AG09319 (cell line): Measurements from ENCODE around the gene LINC00632.

Source experiments
- DNase-seq: peaks from one replicate; pipeline ENCODE4 v3.0.0-alpha.2; 2010; ENCODE audit warnings: low read depth; ENCODE audit errors: extremely low read depth
- CTCF ChIP-seq: IDR thresholded peaks from 2 replicates; pipeline ENCODE4 v1.5.1; 2011; ENCODE audit warnings: low read depth, mild to moderate bottlenecking, inconsistent platforms, low read length, moderate library complexity

The LINC00632 gene

GRCh38 chrX:140701480-140701879, 8.1 kb upstream of the LINC00632 start:
- peak; percentile 21 for TF ChIP-seq CTCF
- DNase-seq, result no peak

DNA sequence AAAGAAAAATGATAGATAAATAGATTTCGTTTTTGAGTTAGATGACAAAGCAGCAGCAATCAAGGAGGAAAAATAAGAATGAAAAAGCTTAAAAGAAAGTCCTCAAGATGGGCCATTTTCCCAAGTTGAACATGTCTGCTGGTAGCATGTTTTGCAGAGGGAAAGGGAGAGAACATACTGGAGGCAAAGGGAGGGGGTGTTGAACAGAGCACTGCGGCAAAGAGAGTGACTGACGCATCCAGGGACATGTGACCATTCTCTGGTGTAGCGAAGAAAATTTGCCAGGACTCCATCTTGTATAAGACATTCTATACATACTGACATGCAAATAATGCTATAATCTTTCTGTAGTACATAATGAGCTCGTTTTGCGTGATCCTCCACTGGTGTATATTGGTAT, 1.2 kb downstream of the LINC00632 start:
- no peak for TF ChIP-seq CTCF
- no peak for DNase-seq

GRCh38 chrX:140711894-140712293, 2.3 kb downstream of the LINC00632 start:
- TF ChIP-seq CTCF, result no peak
- no peak for DNase-seq

DNA sequence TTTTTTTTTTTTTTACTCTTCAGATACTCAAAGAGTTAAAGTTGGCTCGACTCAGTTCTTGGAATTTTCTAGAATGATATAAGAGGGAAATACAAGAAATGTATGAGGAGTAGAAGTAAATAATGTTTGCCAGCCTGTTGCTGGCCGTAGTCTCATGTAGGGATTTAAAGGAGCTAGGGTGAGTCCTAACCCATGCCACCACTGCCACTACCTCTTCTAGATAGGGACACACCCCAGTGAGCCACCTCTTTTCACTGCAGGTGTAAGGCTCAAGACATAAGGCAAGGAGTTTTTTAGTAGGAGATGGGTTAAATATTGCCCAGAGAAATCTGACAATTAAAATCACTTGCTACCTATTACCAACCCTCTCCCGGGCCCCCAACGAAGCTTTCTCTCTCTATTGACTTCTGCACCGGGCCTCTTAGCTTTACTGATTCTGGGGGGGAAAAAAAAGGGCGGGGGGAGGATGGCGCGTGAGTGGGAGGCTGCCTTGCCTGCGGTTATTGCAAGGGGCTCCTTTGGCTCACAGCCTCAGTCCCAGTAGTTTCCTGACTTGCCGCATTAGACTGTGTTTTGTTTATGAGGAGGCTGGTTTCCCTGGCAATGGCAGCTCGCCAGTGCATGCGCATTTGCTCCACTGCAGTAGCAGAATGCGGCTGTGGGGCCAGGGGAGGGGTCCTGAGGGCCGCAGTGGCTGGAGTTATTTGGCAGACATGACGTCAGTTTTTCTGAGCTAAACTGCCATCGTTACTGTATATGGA, 3.0 kb downstream of the LINC00632 start:
- DNase-seq, result no peak
- TF ChIP-seq CTCF, result no peak

GRCh38 chrX:140713174-140713539, 3.6 kb downstream of the LINC00632 start:
- no peak for DNase-seq
- TF ChIP-seq CTCF, result no peak

- TF ChIP-seq CTCF, result no peak
- DNase-seq, result no peak
These were observed 6.2 kb downstream of the LINC00632 start for GRCh38 chrX:140715787-140716186.

GRCh38 chrX:140723121-140723715, 13.7 kb downstream of the LINC00632 start:
- no peak for TF ChIP-seq CTCF
- DNase-seq, result no peak
